Measurements from ENCODE around the gene INHBB.

The INHBB gene

GRCh38 chr2:120367649-120368048 is 21.7 kb downstream of the INHBB start:
- H3K9ac ChIP-seq (ENCODE audit: low read length): no peak overlapping the region

GRCh38 chr2:120368086-120368485 is 22.1 kb downstream of the INHBB start:
- Histone ChIP-seq H3K27me3 (replicated peaks; ENCODE audit: insufficient read depth, low read length) (peaks cover 16% of the 10 kb centered on the region), H3K4me3 (ENCODE audit: low read length) (no peak overlapping the region), H3K9ac (ENCODE audit: low read length) (no peak overlapping the region), H3K79me2 (ENCODE audit: low read length) (no peaks in the 10 kb centered on the region), H3F3A (ENCODE audit: insufficient read depth, low read length) (no peaks in the 10 kb centered on the region), H3K9me2 (replicated peaks; ENCODE audit: insufficient read depth, low read length) (no peaks in the 10 kb centered on the region), H3K9me3 (replicated peaks; ENCODE audit: insufficient read depth, low read length) (no peaks in the 10 kb centered on the region), H3K36me3 (replicated peaks; ENCODE audit: insufficient read depth, low read length) (no peaks in the 10 kb centered on the region), H3K4me1 (ENCODE audit: low read length) (no peaks in the 10 kb centered on the region), H4K20me1 (ENCODE audit: insufficient read depth, low read length) (no peaks in the 10 kb centered on the region), H3K4me2 (ENCODE audit: low read depth, low read length) (no peak overlapping the region), H3K27ac (ENCODE audit: low read length) (no peak overlapping the region), H2AFZ (ENCODE audit: low read length) (no peak overlapping the region)
- no peak for TF ChIP-seq EZH2phosphoT487 (IDR thresholded peaks at IDR 0.05; ENCODE audit: low read length)
- TF ChIP-seq CTCF (IDR thresholded peaks at IDR 0.05; ENCODE audit: low read length): no peak
- no peak for DNase-seq

More at GRCh38 chr2:120367649-120368048, 21.7 kb downstream of the INHBB start:
- TF ChIP-seq EZH2 (optimal IDR thresholded peaks at IDR 0.05; ENCODE audit: low read depth, low read length) (no peak), CTCF (IDR thresholded peaks at IDR 0.05; ENCODE audit: low read length) (no peak), EZH2phosphoT487 (IDR thresholded peaks at IDR 0.05; ENCODE audit: low read length) (no peak)
- no peaks in the 10 kb centered on the region for H3K9me2 ChIP-seq (replicated peaks; ENCODE audit: insufficient read depth, low read length)
- no peaks in the 10 kb centered on the region for H4K20me1 ChIP-seq (ENCODE audit: insufficient read depth, low read length)
- H3K9me3 ChIP-seq (replicated peaks; ENCODE audit: insufficient read depth, low read length): no peaks in the 10 kb centered on the region
- H3K4me3 ChIP-seq (ENCODE audit: low read length): no peak overlapping the region
- no peaks in the 10 kb centered on the region for H3K36me3 ChIP-seq (replicated peaks; ENCODE audit: insufficient read depth, low read length)
- H3K27me3 ChIP-seq (replicated peaks; ENCODE audit: insufficient read depth, low read length): peaks cover 20% of the 10 kb centered on the region
- no peaks in the 10 kb centered on the region for H3K79me2 ChIP-seq (ENCODE audit: low read length)
- H3K27ac ChIP-seq (ENCODE audit: low read length): no peak overlapping the region
- no peaks in the 10 kb centered on the region for H3K4me1 ChIP-seq (ENCODE audit: low read length)
- H3K4me2 ChIP-seq (ENCODE audit: low read depth, low read length): no peak overlapping the region
- no peak for DNase-seq
- no peak overlapping the region for H2AFZ ChIP-seq (ENCODE audit: low read length)
- no peaks in the 10 kb centered on the region for H3F3A ChIP-seq (ENCODE audit: insufficient read depth, low read length)

- Histone ChIP-seq H3K9ac (ENCODE audit: low read length) (no peak overlapping the region), H4K20me1 (ENCODE audit: insufficient read depth, low read length) (no peaks in the 10 kb centered on the region), H3K4me2 (ENCODE audit: low read depth, low read length) (no peak overlapping the region), H3K36me3 (replicated peaks; ENCODE audit: insufficient read depth, low read length) (no peaks in the 10 kb centered on the region), H3K27me3 (replicated peaks; ENCODE audit: insufficient read depth, low read length) (peaks cover 10% of the 10 kb centered on the region; the same call in 1 of the 2 replicates), H3K79me2 (ENCODE audit: low read length) (no peaks in the 10 kb centered on the region), H3F3A (ENCODE audit: insufficient read depth, low read length) (no peaks in the 10 kb centered on the region), H2AFZ (ENCODE audit: low read length) (no peak overlapping the region), H3K9me2 (replicated peaks; ENCODE audit: insufficient read depth, low read length) (no peaks in the 10 kb centered on the region), H3K27ac (ENCODE audit: low read length) (no peak overlapping the region), H3K9me3 (replicated peaks; ENCODE audit: insufficient read depth, low read length) (no peaks in the 10 kb centered on the region), H3K4me1 (ENCODE audit: low read length) (no peaks in the 10 kb centered on the region), H3K4me3 (ENCODE audit: low read length) (no peak overlapping the region)
- TF ChIP-seq EZH2 (optimal IDR thresholded peaks at IDR 0.05; ENCODE audit: low read depth, low read length) (no peak), EZH2phosphoT487 (IDR thresholded peaks at IDR 0.05; ENCODE audit: low read length) (no peak), CTCF (IDR thresholded peaks at IDR 0.05; ENCODE audit: low read length) (no peak)
- DNase-seq: no peak
Measured at GRCh38 chr2:120369250-120369649, 23.3 kb downstream of the INHBB start.
